22Rv1 (cell line): Measurements from ENCODE around the gene STC2.

Experiments used
- CTCF ChIP-seq: fragments of 450-650 bp; IDR thresholded peaks from 2 replicates; pipeline ENCODE4 v1.5.1; 2017; ENCODE audit warnings: mild to moderate bottlenecking
- ZFX ChIP-seq: fragments of 450-650 bp; IDR thresholded peaks from 2 replicates; pipeline ENCODE4 v1.6.1; 2017; ENCODE audit warnings: antibody characterized with exemption, borderline replicate concordance

DNA sequence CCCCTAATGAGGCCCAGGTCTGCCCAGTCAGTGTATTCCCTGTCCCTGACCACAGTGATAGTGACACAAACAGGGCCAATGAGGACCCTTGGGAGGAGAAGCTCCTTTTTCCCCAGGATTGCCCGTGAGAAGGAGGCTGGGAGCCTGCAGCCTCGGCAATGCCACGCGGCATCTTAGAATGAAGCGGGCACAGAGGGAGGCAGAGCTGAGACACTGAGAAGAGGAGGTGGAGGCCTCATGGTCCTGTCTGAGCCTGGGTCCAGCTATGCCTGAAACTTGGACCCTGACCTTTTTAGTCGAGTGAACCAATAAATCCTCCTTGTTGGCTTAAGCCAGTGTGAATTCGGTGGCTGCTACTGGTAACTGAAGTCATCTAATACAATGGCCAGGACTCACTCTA, 28.4 kb downstream of the STC2 start:
- TF ChIP-seq CTCF: no peak
- TF ChIP-seq ZFX: no peak
